Lower leg skin (tissue), 3 donors: ENCODE measurements around the gene HPS3.
"Not testable (repeated sequence)": the region's sequence is repeated elsewhere in the genome, so short reads cannot be mapped to it uniquely, and the experiment has no call there.

Experiments
- CTCF ChIP-seq, 3 donors: fragments of 450-650 bp; IDR thresholded peaks; one replicate each; pipeline ENCODE4 v1.5.1; 2016; ENCODE audit warnings: antibody characterized with exemption in 3 of 3, mild to moderate bottlenecking in 3 of 3, moderate library complexity in 2 of 3
- POLR2A ChIP-seq, 2 donors: fragments of 450-650 bp; IDR thresholded peaks; one replicate each; pipeline ENCODE4 v1.6.1; 2016 to 2017; ENCODE audit warnings: antibody characterized with exemption in 2 of 2, mild to moderate bottlenecking in 1 of 2, moderate library complexity in 1 of 2

- not testable (repeated sequence) for TF ChIP-seq POLR2A, CTCF (IDR thresholded peaks at IDR 0.05)
Measured at GRCh38 chr3:149219380-149220121, 90.1 kb downstream of the HPS3 start.
